Kidney (tissue), 11 donors: ENCODE data around the gene CT45A10. TPM values are rescaled to one million over a fixed set of nuclear protein-coding genes. Genes with fewer than 3 reads are reported as not detected.
"Not testable (repeated sequence)": the region's sequence is repeated elsewhere in the genome, so short reads cannot be mapped to it uniquely, and the experiment has no call there.

Experiments used
- DNase-seq, 5 donors: peaks; one replicate each; pipeline ENCODE4 v3.0.0-alpha.2; 2013 to 2020
- FAIRE-seq: peaks from 2 replicates; lab custom pipeline; 2012; peaks lifted over from hg19 to GRCh38; lab: Jason Lieb, UNC
- H3K27ac ChIP-seq, 2 donors: one replicate each; pipeline ENCODE4 v1.7.0; 2013; ENCODE audit warnings: low read depth in 2 of 2, low read length in 2 of 2, inconsistent platforms in 1 of 2
- H3K27me3 ChIP-seq: one replicate; pipeline ENCODE4 v1.7.1; 2013; ENCODE audit warnings: low read length, inconsistent platforms; ENCODE audit not compliant: control insufficient read depth, insufficient read depth
- H3K36me3 ChIP-seq, 3 donors: one replicate each; pipeline versions ENCODE4 v1.7.0 to v1.7.1; 2013; ENCODE audit warnings: low read length in 3 of 3, control low read depth in 1 of 3, inconsistent platforms in 1 of 3; ENCODE audit not compliant: insufficient read depth in 3 of 3, control insufficient read depth in 2 of 3
- H3K4me1 ChIP-seq, 3 donors: one replicate each; pipeline versions ENCODE4 v1.7.0 to v1.7.1; 2013; ENCODE audit warnings: low read length in 3 of 3, inconsistent platforms in 1 of 3, low read depth in 1 of 3; ENCODE audit not compliant: control insufficient read depth in 2 of 3, insufficient read depth in 2 of 3
- H3K4me3 ChIP-seq, 3 donors: one replicate each; pipeline versions ENCODE4 v1.7.0 to v1.8.1; 2013; ENCODE audit warnings: low read length in 3 of 3, control low read depth in 1 of 3, inconsistent platforms in 1 of 3
- H3K9ac ChIP-seq, 3 donors: one replicate each; pipeline versions ENCODE4 v1.7.0 to v1.7.1; 2013; ENCODE audit warnings: low read length in 3 of 3, control low read depth in 1 of 3, inconsistent platforms in 1 of 3
- H3K9me3 ChIP-seq, 3 donors: one replicate each; pipeline versions ENCODE4 v1.7.0 to v1.7.1; 2013; ENCODE audit warnings: low read length in 3 of 3, control low read depth in 1 of 3, inconsistent platforms in 1 of 3; ENCODE audit not compliant: control insufficient read depth in 2 of 3, insufficient read depth in 1 of 3
- intact Hi-C: fragments of 100-400 bp; cut with DNase I; formaldehyde crosslinking; loops from one replicate; pipeline ENCODE4 v1.11.1; 2022
- polyA plus RNA-seq: library from polyadenylated mRNA; stranded (reverse); fragments of 350-450 nt; fragmentation: Illumina TruSeq; extraction: RNeasy Lipid Tissue Mini Kit (QIAGEN cat#74804); gene quantifications from one replicate; pipeline ENCODE4 v1.2.3, GENCODE V29; 2014; ENCODE audit warnings: low read depth, low replicate concordance; ENCODE audit not compliant: insufficient read depth
- total RNA-seq: library from RNA; stranded (reverse); fragmentation: NEBNext Ultra II Directional; extraction: Animal tissue kit (Norgen Biotek cat#: 25700); gene quantifications from one replicate; pipeline ENCODE4 v1.2.1, GENCODE V29; 2021
- donor health status: control.
- donor health status: control.
- donor health status: DM: yes; HTN: yes; CAD: no.
- donor health status: Normal renal cell carcinoma (clear cell type).

Gene CT45A10
- total and polyA plus RNA-seq, 2 donors from 2014 or later, result not detected

GRCh38 chrX:135837180-135837579 is 56.1 kb downstream of the CT45A10 start, which contains the start of gene CT45A7:
CT45A7 (minus strand) TSS chrX:135837280; CDS start chrX:135833533, 3,747 bp downstream.
- H3K4me1 ChIP-seq, intact Hi-C loops, H3K27me3 ChIP-seq, H3K9me3 ChIP-seq, H3K9ac ChIP-seq, H3K36me3 ChIP-seq, H3K4me3 ChIP-seq, H3K27ac ChIP-seq, FAIRE-seq, DNase-seq: not testable (repeated sequence)

Other genes with a start within 250 kb of the CT45A10 start
- gene CT45A1, start 179.8 kb downstream of the CT45A10 start, total RNA-seq, result not detected
- gene CT45A1, start 179.8 kb downstream of the CT45A10 start, polyA plus RNA-seq, result not detected
- gene CT45A3, start 125.3 kb downstream of the CT45A10 start, total RNA-seq, result not detected
- not detected for gene CT45A3, start 125.3 kb downstream of the CT45A10 start, polyA plus RNA-seq
- gene CT45A5, start 107.9 kb downstream of the CT45A10 start, total RNA-seq, result not detected
- gene CT45A5, start 107.9 kb downstream of the CT45A10 start, polyA plus RNA-seq, result not detected
- gene CT45A6, start 90.7 kb downstream of the CT45A10 start, total RNA-seq, result not detected
- gene CT45A6, start 90.7 kb downstream of the CT45A10 start, polyA plus RNA-seq, result not detected
- gene CT45A2, start 73.4 kb downstream of the CT45A10 start, total RNA-seq, result not detected
- gene CT45A2, start 73.4 kb downstream of the CT45A10 start, polyA plus RNA-seq, result not detected
- not detected for gene CT45A7, start 56.2 kb downstream of the CT45A10 start, total RNA-seq
- not detected for gene CT45A7, start 56.2 kb downstream of the CT45A10 start, polyA plus RNA-seq
- gene CT45A8, start 38.9 kb downstream of the CT45A10 start, total RNA-seq, result not detected
- not detected for gene CT45A8, start 38.9 kb downstream of the CT45A10 start, polyA plus RNA-seq
- not detected for gene CT45A9, start 21.6 kb downstream of the CT45A10 start, total RNA-seq
- not detected for gene CT45A9, start 21.6 kb downstream of the CT45A10 start, polyA plus RNA-seq
- not detected for gene SAGE1, start 272 bp upstream of the CT45A10 start, total RNA-seq
- gene SAGE1, start 272 bp upstream of the CT45A10 start, polyA plus RNA-seq, result not detected
- gene MMGT1, start 80.5 kb upstream of the CT45A10 start, total RNA-seq, result 30.9 TPM
- gene MMGT1, start 80.5 kb upstream of the CT45A10 start, polyA plus RNA-seq, result 15.3 TPM
- gene SLC9A6, start 92.0 kb upstream of the CT45A10 start, total RNA-seq, result 14.1 TPM
- gene SLC9A6, start 92.0 kb upstream of the CT45A10 start, polyA plus RNA-seq, result 7.2 TPM